ENCODE measurements around the gene AK8. TPM values are rescaled to one million over a fixed set of nuclear protein-coding genes. Genes with fewer than 3 reads are reported as not detected.

Gene AK8
- total RNA-seq, 1 experiment from 2014 or later = 2.5 TPM

DNA sequence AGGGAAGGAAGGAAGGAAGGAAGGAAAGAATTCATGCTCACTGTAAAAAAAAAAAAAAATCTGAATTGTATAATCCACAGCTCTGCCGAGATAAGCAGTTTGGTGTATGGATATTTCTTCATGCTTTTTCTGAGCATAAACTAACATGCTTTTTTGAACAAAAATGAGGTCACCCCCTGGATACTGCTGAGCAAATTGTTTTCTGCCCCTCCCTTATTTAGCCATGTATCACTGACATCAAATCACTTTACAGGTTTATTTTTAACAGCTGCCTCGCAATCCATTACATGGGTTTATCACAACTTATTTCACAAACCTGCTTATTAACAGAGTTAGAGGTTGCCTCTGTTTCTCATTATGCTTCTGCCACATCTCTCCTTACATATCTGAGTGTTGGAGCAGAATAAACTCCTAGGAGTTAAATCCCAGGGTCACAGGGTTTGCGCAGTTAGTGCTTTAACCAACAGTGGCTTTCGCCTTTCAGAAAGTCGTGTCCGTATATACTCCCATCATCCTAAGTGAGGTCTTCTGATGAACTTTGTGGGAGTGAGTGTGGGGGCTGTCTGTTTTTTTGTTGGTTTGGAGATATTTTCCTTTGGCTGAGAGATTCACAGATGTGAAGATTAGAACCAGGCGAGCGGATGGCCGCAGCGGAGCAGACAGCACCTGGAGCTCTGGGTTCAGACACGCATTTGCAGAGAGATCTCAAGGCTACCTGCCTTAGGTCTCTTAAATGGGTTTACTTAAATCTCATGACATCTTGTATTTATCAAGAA lies 57.7 kb downstream of the AK8 start:
- no peaks in the 10 kb centered on the region for H3K9me2 ChIP-seq (ENCODE audit: insufficient read depth)
- no peaks in the 10 kb centered on the region for H4K20me1 ChIP-seq (ENCODE audit: insufficient read depth)
- no peak overlapping the region for H3K27ac ChIP-seq (ENCODE audit: low read depth, low read length)
- ATAC-seq (no peak), DNase-seq (ENCODE audit: low read depth, low spot score) (no peak)
- H3K4me2 ChIP-seq (ENCODE audit: low read length) = no peak overlapping the region
- H3K9ac ChIP-seq (ENCODE audit: low read length) = no peak overlapping the region
- H2AFZ ChIP-seq (ENCODE audit: low read depth, low read length, poor library complexity, severe bottlenecking) = no peak overlapping the region
- H3K36me3 ChIP-seq (ENCODE audit: control insufficient read depth in 1 of 2, insufficient read depth in 2 of 2, low read length in 2 of 2) = no peaks in the 10 kb centered on the region
- ChIA-PET POLR2A (interaction anchor here (0.7 kb wide), 1 partner anchor 59 kb away, joined by 3 read pairs; no protein-coding TSS in a partner anchor), CTCF (interaction anchor here (0.7 to 0.8 kb wide), 2 partner anchors 9 to 281 kb away, joined by 3 read pairs; no protein-coding TSS in a partner anchor), RAD21 (ENCODE audit: low non-redundant PET in 1 of 2, low total read pairs in 2 of 2, uncharacterized antibody in 2 of 2, unreplicated experiment in 2 of 2) (no interaction called here)
- TF ChIP-seq CBX3 (IDR thresholded peaks at IDR 0.05; ENCODE audit: low read depth) (no peak), JUND (IDR thresholded peaks at IDR 0.05) (no peak), RAD21 (IDR thresholded peaks at IDR 0.05; ENCODE audit: low read depth) (no peak), EGR1 (IDR thresholded peaks at IDR 0.05; ENCODE audit: low read depth) (no peak), EZH2phosphoT487 (IDR thresholded peaks at IDR 0.05; ENCODE audit: borderline replicate concordance) (no peak), SP1 (IDR thresholded peaks at IDR 0.05; ENCODE audit: low read depth) (no peak), ZFX (IDR thresholded peaks at IDR 0.05) (no peak), EZH2 (IDR thresholded peaks at IDR 0.05) (no peak), TCF7L2 (IDR thresholded peaks at IDR 0.05; ENCODE audit: borderline replicate concordance, extremely low read depth, insufficient read depth, insufficient read length) (no peak), CEBPB (IDR thresholded peaks at IDR 0.05; ENCODE audit: low read depth) (no peak), ELF1 (IDR thresholded peaks at IDR 0.05; ENCODE audit: borderline replicate concordance, low read depth) (no peak), SRF (IDR thresholded peaks at IDR 0.05; ENCODE audit: low read depth) (no peak)
- TF ChIP-seq, protein P1, sequence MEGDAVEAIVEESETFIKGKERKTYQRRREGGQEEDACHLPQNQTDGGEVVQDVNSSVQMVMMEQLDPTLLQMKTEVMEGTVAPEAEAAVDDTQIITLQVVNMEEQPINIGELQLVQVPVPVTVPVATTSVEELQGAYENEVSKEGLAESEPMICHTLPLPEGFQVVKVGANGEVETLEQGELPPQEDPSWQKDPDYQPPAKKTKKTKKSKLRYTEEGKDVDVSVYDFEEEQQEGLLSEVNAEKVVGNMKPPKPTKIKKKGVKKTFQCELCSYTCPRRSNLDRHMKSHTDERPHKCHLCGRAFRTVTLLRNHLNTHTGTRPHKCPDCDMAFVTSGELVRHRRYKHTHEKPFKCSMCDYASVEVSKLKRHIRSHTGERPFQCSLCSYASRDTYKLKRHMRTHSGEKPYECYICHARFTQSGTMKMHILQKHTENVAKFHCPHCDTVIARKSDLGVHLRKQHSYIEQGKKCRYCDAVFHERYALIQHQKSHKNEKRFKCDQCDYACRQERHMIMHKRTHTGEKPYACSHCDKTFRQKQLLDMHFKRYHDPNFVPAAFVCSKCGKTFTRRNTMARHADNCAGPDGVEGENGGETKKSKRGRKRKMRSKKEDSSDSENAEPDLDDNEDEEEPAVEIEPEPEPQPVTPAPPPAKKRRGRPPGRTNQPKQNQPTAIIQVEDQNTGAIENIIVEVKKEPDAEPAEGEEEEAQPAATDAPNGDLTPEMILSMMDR (IDR thresholded peaks at IDR 0.05 in 2 of 3, conservative IDR thresholded peaks at IDR 0.05 in 1 of 3; ENCODE audit: borderline replicate concordance in 1 of 3, insufficient read depth in 1 of 3, low read depth in 2 of 3, low read length in 2 of 3) = no peak
- TF ChIP-seq, protein P2, sequence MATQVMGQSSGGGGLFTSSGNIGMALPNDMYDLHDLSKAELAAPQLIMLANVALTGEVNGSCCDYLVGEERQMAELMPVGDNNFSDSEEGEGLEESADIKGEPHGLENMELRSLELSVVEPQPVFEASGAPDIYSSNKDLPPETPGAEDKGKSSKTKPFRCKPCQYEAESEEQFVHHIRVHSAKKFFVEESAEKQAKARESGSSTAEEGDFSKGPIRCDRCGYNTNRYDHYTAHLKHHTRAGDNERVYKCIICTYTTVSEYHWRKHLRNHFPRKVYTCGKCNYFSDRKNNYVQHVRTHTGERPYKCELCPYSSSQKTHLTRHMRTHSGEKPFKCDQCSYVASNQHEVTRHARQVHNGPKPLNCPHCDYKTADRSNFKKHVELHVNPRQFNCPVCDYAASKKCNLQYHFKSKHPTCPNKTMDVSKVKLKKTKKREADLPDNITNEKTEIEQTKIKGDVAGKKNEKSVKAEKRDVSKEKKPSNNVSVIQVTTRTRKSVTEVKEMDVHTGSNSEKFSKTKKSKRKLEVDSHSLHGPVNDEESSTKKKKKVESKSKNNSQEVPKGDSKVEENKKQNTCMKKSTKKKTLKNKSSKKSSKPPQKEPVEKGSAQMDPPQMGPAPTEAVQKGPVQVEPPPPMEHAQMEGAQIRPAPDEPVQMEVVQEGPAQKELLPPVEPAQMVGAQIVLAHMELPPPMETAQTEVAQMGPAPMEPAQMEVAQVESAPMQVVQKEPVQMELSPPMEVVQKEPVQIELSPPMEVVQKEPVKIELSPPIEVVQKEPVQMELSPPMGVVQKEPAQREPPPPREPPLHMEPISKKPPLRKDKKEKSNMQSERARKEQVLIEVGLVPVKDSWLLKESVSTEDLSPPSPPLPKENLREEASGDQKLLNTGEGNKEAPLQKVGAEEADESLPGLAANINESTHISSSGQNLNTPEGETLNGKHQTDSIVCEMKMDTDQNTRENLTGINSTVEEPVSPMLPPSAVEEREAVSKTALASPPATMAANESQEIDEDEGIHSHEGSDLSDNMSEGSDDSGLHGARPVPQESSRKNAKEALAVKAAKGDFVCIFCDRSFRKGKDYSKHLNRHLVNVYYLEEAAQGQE (IDR thresholded peaks at IDR 0.05; ENCODE audit: low read depth) = no peak
- TF ChIP-seq, protein P3, sequence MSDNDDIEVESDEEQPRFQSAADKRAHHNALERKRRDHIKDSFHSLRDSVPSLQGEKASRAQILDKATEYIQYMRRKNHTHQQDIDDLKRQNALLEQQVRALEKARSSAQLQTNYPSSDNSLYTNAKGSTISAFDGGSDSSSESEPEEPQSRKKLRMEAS (IDR thresholded peaks at IDR 0.05) = no peak
- TF ChIP-seq, protein P4, sequence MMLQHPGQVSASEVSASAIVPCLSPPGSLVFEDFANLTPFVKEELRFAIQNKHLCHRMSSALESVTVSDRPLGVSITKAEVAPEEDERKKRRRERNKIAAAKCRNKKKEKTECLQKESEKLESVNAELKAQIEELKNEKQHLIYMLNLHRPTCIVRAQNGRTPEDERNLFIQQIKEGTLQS (IDR thresholded peaks at IDR 0.05) = no peak
- intact Hi-C loops (cut with micrococcal nuclease) = no loop called here
- no peaks in the 10 kb centered on the region for H3K4me1 ChIP-seq (ENCODE audit: control insufficient read depth in 1 of 2, insufficient read depth in 2 of 2, low read length in 2 of 2)
- BruUV-seq (replicated peaks) = no TSS peak
- H3K4me3 ChIP-seq (replicated peaks in 1 of 2; ENCODE audit: low read depth in 1 of 2, low read length in 2 of 2) = no peak overlapping the region
- peaks cover 20% of the 10 kb centered on the region for H3K27me3 ChIP-seq (ENCODE audit: insufficient read depth, low read length)
- H3K79me2 ChIP-seq (ENCODE audit: insufficient read depth, low read length) = no peaks in the 10 kb centered on the region
- H3K9me3 ChIP-seq (ENCODE audit: control insufficient read depth in 1 of 2, insufficient read depth in 1 of 2, low read depth in 1 of 2, low read length in 2 of 2) = no peaks in the 10 kb centered on the region
